Smooth muscle cell (in vitro differentiated cells): Measurements from ENCODE around the gene RTL9. TPM values are rescaled to one million over a fixed set of nuclear protein-coding genes. Genes with fewer than 3 reads are reported as not detected.

Experiments
- DNase-seq: peaks from one replicate; lab custom pipeline; 2025; ENCODE audit not compliant: unreplicated experiment; lab: John Stamatoyannopoulos, UW
- H2AFZ ChIP-seq: fragments of 200-600 bp; sonication (generic); 2 replicates; pipeline ENCODE4 v1.6.0; 2016; ENCODE audit warnings: antibody characterized with exemption, low read depth, mild to moderate bottlenecking
- H3F3A ChIP-seq: fragments of 200-600 bp; sonication (generic); 2 replicates; pipeline ENCODE4 v1.6.0; 2017; ENCODE audit warnings: antibody characterized with exemption, low read depth
- H3K27ac ChIP-seq: fragments of 200-600 bp; sonication (generic); 2 replicates; pipeline ENCODE4 v1.5.1; 2016; ENCODE audit warnings: low read depth, mild to moderate bottlenecking
- H3K27me3 ChIP-seq: fragments of 200-600 bp; sonication (generic); 2 replicates; pipeline ENCODE4 v1.6.1; 2016; ENCODE audit warnings: low read depth, mild to moderate bottlenecking
- H3K36me3 ChIP-seq: fragments of 200-600 bp; sonication (generic); 2 replicates; pipeline ENCODE4 v1.5.1; 2016; ENCODE audit warnings: low read depth
- H3K4me1 ChIP-seq: fragments of 200-600 bp; sonication (generic); 2 replicates; pipeline ENCODE4 v1.5.1; 2016; ENCODE audit warnings: low read depth
- H3K4me2 ChIP-seq: fragments of 200-600 bp; sonication (generic); 2 replicates; pipeline ENCODE4 v1.6.0; 2016; ENCODE audit warnings: mild to moderate bottlenecking
- H3K4me3 ChIP-seq: fragments of 200-600 bp; sonication (generic); 2 replicates; pipeline ENCODE4 v1.5.1; 2016; ENCODE audit warnings: mild to moderate bottlenecking
- H3K79me2 ChIP-seq: fragments of 200-600 bp; sonication (generic); 2 replicates; pipeline ENCODE4 v1.6.0; 2016; ENCODE audit warnings: low read depth, mild to moderate bottlenecking
- H3K9ac ChIP-seq: fragments of 200-600 bp; sonication (generic); 2 replicates; pipeline ENCODE4 v1.6.0; 2016; ENCODE audit warnings: low read depth
- H3K9me3 ChIP-seq: fragments of 200-600 bp; sonication (generic); replicated peaks from 2 replicates; pipeline ENCODE4 v1.5.1; 2016; ENCODE audit warnings: low read depth
- H4K20me1 ChIP-seq: fragments of 200-600 bp; sonication (generic); 2 replicates; pipeline ENCODE4 v1.6.0; 2016; ENCODE audit warnings: low read depth
- WGBS: methylation state at CpG from one replicate; pipeline ENCODE4 v1.1.7; 2016; ENCODE audit warnings: low lambda C conversion rate; 5-methylcytosine and 5-hydroxymethylcytosine counted together
- polyA plus RNA-seq: library from polyadenylated mRNA; unstranded; fragments of >200 nt; fragmentation: Nextera tagmentation; extraction: Ambion mirVana; gene quantifications from 2 replicates; pipeline ENCODE4 v1.2.1, GENCODE V29; 2016
- total RNA-seq: library from RNA; depleted of rRNA; stranded (reverse); fragments of >200 nt; gene quantifications from 2 replicates; pipeline ENCODE4 v1.2.3, GENCODE V29; 2014
- TF ChIP-seq, protein P1 (sequence below): fragments of 200-600 bp; sonication (generic); IDR thresholded peaks from 2 replicates; pipeline ENCODE4 v1.5.1; 2017; ENCODE audit warnings: borderline replicate concordance, mild to moderate bottlenecking, antibody characterized with exemption; ENCODE audit not compliant: insufficient read depth, poor library complexity, severe bottlenecking

The RTL9 gene
- total and polyA plus RNA-seq, 2 experiments from 2014 or later, result 0.49 TPM; not detected in 1

DNA sequence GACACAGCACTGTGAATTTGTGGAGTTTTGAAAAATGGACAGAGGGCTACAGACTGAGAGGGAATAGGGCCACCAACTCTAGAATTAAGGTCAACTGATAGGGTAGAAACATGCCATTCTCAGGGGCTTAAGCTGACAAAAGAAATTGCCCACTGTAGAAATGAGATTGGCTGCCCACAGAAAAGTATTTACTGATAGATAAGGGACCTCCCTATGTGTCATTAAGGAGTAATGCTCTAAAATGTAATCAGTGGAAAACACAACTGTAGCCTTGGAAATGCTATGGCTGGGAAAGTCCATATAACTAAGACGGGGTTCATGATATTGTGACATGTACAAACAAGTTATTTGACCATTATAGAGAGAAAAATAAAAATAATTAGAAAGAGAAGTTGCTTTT lies 4.6 kb downstream of the RTL9 start:
- H3K4me1 ChIP-seq, result no peaks in the 10 kb centered on the region
- 47% methylated on average over 1 of the region's 1 CpG for WGBS
- H3K36me3 ChIP-seq, result no peaks in the 10 kb centered on the region
- H2AFZ ChIP-seq, result no peak overlapping the region
- H3K9me3 ChIP-seq, result no peaks in the 10 kb centered on the region
- no peaks in the 10 kb centered on the region for H3F3A ChIP-seq
- TF ChIP-seq, protein P1, sequence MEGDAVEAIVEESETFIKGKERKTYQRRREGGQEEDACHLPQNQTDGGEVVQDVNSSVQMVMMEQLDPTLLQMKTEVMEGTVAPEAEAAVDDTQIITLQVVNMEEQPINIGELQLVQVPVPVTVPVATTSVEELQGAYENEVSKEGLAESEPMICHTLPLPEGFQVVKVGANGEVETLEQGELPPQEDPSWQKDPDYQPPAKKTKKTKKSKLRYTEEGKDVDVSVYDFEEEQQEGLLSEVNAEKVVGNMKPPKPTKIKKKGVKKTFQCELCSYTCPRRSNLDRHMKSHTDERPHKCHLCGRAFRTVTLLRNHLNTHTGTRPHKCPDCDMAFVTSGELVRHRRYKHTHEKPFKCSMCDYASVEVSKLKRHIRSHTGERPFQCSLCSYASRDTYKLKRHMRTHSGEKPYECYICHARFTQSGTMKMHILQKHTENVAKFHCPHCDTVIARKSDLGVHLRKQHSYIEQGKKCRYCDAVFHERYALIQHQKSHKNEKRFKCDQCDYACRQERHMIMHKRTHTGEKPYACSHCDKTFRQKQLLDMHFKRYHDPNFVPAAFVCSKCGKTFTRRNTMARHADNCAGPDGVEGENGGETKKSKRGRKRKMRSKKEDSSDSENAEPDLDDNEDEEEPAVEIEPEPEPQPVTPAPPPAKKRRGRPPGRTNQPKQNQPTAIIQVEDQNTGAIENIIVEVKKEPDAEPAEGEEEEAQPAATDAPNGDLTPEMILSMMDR, result no peak
- H3K4me2 ChIP-seq, result no peak overlapping the region
- no peak overlapping the region for H3K9ac ChIP-seq
- no peaks in the 10 kb centered on the region for H3K27me3 ChIP-seq
- no peak overlapping the region for H3K4me3 ChIP-seq
- DNase-seq, result no peak
- no peak overlapping the region for H3K27ac ChIP-seq
- no peaks in the 10 kb centered on the region for H4K20me1 ChIP-seq
- H3K79me2 ChIP-seq, result no peaks in the 10 kb centered on the region

DNA sequence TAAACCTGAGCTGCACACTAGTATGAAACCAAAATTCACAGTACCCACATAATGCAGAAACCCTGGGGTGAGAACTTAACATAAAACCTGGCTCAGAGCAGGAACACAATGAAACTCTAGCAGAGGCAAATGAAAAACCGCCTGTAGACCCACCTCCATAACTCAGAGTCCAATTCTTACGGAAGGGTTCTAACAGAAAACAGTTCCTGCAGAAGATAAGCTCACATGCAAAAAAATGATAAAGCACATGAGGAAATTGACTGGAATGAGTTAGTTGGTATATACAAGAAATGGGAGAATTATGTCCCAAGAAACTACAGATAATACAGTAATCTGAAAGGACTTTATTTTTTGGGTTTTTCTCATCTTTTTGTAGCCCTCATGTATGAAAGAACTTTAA lies 14.7 kb downstream of the RTL9 start:
- H3K9me3 ChIP-seq, result no peaks in the 10 kb centered on the region
- no peaks in the 10 kb centered on the region for H3K79me2 ChIP-seq
- no peak overlapping the region for H3K4me2 ChIP-seq
- no peak overlapping the region for H3K4me3 ChIP-seq
- WGBS, result 63% methylated on average over 2 of the region's 2 CpGs
- no peak overlapping the region for H3K9ac ChIP-seq
- no peaks in the 10 kb centered on the region for H3F3A ChIP-seq
- H3K36me3 ChIP-seq, result no peaks in the 10 kb centered on the region
- no peaks in the 10 kb centered on the region for H3K4me1 ChIP-seq
- no peak overlapping the region for H2AFZ ChIP-seq
- TF ChIP-seq, protein P1, result no peak
- no peak overlapping the region for H3K27ac ChIP-seq
- no peak for DNase-seq
- H3K27me3 ChIP-seq, result no peaks in the 10 kb centered on the region
- H4K20me1 ChIP-seq, result no peaks in the 10 kb centered on the region

DNA sequence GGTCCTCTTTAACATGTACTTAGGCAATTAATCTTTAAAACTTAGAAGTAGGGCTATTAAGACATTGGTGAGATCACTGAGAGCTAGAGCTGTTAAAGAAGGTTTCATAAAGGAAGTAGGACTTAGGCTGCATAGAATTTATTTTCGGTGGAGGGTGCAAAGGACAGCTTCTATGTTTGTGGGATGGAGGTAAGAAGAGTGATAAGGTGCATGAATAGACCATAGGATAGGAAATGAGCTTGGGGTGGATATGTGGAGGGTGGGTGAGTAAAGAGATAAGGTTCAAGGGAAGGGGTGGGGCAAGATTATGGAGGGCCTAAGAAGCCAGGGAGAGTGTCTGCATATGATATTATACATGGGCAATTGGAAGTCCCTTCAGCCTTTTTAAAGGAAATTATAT lies 15.9 kb downstream of the RTL9 start:
- Histone ChIP-seq H3K36me3 (no peaks in the 10 kb centered on the region), H3K4me2 (no peak overlapping the region), H3K9ac (no peak overlapping the region), H3K79me2 (no peaks in the 10 kb centered on the region), H3F3A (no peaks in the 10 kb centered on the region), H3K27ac (no peak overlapping the region), H3K4me1 (no peaks in the 10 kb centered on the region), H3K27me3 (no peaks in the 10 kb centered on the region), H3K4me3 (no peak overlapping the region), H4K20me1 (no peaks in the 10 kb centered on the region), H2AFZ (no peak overlapping the region), H3K9me3 (no peaks in the 10 kb centered on the region)
- TF ChIP-seq, protein P1, result no peak
- no peak for DNase-seq
- WGBS, result 75% methylated on average over 1 of the region's 1 CpG

GRCh38 chrX:110381216-110381615 lies 22.6 kb downstream of the RTL9 start:
- Histone ChIP-seq H3K79me2 (no peaks in the 10 kb centered on the region), H3K9ac (no peak overlapping the region), H3K27me3 (no peaks in the 10 kb centered on the region), H2AFZ (no peak overlapping the region), H3F3A (no peaks in the 10 kb centered on the region), H3K36me3 (no peaks in the 10 kb centered on the region), H3K4me2 (no peak overlapping the region), H3K9me3 (no peaks in the 10 kb centered on the region), H3K27ac (no peak overlapping the region), H3K4me3 (no peak overlapping the region), H3K4me1 (no peaks in the 10 kb centered on the region), H4K20me1 (no peaks in the 10 kb centered on the region)
- TF ChIP-seq, protein P1, result no peak
- no peak for DNase-seq
- WGBS, result 33% methylated on average over 2 of the region's 2 CpGs
